Iris pigment epithelial cell (primary cell): ENCODE data around the gene RAB40C.

Experiments
- DNase-seq: peaks from one replicate; pipeline ENCODE4 v3.0.0-alpha.2; 2011; ENCODE audit warnings: low read depth

Gene RAB40C

DNA sequence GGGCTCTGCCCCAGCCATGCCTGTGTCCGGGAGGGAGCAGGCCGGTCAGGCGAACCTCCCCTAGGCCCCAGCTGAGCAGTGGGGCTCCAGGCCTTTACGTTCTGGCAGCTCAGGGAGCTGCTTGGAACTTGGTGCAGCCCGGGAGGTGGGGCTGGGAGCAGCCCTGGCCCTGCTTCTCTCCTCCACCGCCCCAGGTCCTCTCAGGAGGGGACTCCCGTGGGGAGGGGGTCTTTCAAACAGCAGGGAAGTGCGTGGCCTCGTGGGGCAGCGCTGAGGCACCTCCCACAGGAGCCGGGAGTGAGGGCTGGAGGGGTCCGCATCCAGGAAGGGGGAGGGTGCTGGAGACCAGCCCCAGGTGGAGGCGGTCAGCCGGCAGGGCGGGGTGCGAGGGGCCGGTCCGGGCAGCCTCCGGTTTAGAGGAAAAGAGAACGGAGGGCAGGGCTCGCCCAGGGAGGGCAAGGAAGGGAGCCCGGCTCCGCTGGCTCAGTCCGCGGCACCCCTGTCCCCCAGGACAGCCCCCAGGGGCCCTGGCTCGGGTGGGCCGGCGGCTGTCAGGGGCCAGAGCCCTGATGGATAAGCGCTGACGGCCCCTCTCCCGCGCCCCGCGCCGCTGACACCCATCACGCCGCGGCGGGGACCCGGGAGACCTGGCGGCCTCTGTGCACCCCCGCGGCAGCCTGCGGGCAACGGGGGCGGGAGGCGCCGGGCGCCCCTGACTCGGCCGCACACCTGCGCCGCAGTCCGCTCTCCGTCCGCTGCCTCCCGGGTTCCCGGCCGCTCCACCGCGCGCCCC lies 30.3 kb upstream of the RAB40C start:
- no peak for DNase-seq

DNA sequence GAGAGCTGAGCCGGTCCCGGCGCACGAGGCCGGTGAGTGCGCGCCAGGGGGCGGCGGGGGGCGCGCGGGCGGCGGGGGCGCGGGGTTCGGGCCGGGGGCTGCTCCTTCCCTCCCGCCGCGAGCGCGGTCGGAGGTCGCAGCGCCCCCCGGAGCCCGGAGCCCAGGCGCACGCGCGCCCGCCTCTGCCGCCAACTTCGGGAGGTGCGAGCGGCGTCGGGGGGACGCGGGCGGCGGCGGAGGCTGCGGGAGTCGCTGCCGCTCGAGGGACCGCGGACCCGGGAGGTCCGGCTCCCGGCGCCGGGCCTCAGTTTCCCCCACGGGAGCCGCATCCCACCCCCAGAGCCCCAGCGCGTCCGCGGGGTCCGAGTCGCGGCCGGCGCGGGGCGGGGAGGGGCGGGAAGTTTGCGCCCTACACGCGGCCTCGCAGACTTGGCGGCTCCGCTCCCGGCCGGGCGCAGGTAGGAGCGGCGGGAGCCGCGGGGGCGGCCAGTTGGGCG lies 29.6 kb upstream of the RAB40C start, which contains the start of gene PRR35:
Gene PRR35, plus strand, starts transcription at position 191 of the 497 bp plus-strand sequence. CDS start 2,901 bp downstream, outside the sequence.
- DNase-seq, result no peak

DNA sequence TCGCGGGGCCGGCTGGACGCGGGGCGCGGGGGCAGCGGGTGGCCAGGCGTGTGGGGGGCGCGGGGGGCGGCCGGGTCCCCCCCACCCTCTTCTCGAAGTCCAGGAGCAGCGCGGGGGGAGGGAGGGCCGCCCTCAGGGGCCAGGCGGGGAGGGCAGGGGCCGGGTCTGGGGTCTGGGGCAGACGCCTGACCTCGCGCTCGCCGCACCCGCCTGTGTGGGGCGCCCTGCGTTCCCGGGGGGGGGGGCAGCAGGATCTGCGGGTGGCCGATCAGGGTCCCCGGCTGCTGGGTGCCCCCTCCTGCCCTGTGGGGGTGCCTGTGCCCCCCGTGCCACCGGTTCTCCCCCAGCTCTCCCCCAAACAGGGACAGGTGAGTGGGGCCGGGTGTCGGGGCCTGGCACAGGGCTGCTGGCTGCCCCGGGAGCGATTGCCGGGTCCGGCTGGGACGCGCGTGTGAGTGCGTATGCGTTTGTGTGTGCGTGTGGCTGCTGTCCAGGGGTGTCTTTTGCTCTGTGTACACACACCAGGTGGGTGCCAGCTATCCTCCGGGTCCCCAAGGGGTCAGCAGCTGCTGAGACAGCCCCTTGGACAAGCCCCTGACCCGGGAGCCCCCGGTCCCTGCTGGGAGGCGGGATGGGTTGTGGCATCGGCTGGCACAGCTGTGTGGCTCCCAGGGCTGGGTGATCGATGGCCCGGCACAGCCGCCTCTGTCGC lies 29.0 kb upstream of the RAB40C start:
- DNase-seq, result no peak

DNA sequence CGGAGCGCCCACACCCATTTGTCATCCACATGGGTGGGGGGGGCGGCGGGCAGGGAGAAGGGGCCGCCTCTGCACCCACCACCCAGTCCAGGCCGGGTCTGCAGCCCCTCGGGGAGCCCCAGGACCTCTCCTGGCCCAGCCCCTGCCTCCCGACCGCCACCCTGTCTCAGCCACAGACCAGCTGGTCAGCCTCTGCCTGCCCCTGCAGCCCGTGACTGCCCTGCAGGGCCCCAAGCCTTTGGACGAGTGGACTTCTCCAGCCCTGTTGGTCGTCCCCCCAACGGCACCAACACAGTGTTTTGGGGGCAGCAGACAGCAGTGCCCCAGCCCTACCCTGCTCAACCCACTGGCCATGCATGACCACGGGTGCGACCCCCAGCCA lies 28.5 kb upstream of the RAB40C start:
- no peak for DNase-seq

DNA sequence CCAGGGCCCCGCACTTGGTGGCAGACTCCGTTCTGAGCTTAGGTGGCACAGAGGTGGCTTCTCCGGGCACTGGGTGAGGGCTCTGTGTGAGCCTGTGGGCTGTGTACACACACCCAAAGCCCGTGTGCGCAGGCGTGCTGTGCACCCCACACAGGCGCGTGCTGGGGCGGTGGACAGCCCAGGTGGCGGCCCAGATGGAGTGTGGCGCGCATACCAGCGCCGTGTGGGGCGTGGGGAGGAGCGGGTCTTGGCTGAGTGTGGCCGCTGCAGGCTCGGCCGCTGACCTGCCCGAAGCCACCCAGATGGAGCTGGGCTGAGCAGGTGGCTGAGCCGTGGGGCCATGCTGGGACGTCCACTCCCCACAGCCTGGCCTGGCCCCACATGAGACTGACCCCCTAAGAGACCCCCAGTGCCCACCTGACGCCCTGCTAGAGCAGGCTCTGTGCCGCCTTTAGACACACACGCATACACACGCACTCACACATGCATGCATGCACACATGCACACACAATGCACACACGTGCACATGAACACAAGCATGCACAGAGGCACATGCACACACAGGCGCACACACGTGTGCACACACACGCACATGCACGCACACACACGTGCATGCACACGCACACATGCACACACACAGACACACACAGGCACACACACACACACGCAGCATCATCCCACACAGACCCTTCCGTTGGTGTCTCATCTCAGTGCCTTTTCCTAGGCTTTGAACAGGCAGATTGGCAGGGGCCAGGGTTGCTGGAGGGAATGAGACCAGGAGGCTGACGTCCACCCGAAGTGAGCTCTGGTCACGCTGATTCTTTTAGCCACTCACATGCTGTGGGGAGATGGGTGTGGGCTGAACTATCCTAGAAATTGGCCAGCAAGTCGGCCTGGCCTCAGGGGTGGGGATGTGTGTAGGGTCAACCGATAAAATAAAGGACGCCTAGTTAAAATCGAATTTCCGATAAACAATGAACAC lies 27.6 kb upstream of the RAB40C start:
- DNase-seq, result no peak

DNA sequence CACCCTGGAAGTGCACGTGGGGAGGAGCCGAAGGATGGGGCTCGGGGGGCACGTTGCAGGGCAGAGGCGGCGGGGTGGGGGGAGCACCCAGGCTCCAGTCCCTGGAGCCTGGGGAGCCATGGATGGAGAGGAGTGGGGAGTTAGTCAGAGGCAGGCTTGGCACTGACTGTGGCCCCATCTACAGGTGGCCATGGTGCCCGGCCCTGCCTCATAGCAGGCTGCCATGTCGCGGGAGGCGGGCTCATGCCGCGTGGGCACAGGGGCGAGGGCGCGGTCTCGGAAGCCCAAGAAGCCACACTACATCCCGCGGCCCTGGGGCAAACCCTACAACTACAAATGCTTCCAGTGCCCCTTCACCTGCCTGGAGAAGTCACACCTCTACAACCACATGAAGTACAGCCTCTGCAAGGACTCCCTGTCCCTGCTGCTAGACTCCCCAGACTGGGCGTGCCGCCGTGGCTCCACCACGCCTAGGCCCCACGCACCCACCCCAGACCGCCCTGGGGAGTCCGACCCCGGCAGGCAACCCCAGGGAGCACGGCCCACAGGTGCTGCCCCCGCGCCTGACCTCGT lies 26.7 kb upstream of the RAB40C start:
- no peak for DNase-seq

DNA sequence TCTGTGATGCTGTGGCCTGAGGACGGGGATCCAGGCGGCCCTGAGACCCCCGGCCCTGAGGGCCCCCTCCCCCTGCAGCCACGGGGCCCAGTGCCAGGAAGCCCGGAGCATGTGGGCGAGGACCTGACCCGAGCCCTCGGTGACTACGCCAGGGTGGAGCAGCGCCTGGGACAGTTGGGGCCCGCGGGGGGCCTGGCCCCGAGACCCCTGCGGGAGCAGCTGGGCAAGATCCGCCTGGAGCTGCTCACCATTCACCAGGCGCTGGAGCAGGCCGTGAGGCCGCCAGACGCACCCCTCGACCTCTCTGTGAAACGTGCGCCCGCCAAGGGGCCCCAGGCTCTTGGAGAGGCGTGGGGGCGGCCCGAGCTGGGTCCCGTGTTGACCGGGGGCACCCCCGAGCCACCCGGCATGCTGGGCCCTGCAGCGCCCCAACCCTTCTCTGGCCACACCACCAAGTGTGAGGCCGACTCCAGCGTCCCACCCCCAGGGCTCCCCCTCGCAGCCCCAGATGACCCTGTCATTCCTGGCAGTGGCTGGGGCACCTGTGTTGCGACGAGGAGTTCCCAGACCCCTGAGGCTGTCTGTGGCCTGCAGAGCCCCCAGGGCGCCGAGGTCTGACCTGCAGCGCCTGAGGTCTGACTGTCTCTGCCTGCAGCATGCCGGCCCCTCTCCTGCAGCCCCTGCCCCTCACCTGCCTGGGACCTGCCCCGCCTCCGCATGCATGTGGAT lies 25.0 kb upstream of the RAB40C start:
- no peak for DNase-seq

DNA sequence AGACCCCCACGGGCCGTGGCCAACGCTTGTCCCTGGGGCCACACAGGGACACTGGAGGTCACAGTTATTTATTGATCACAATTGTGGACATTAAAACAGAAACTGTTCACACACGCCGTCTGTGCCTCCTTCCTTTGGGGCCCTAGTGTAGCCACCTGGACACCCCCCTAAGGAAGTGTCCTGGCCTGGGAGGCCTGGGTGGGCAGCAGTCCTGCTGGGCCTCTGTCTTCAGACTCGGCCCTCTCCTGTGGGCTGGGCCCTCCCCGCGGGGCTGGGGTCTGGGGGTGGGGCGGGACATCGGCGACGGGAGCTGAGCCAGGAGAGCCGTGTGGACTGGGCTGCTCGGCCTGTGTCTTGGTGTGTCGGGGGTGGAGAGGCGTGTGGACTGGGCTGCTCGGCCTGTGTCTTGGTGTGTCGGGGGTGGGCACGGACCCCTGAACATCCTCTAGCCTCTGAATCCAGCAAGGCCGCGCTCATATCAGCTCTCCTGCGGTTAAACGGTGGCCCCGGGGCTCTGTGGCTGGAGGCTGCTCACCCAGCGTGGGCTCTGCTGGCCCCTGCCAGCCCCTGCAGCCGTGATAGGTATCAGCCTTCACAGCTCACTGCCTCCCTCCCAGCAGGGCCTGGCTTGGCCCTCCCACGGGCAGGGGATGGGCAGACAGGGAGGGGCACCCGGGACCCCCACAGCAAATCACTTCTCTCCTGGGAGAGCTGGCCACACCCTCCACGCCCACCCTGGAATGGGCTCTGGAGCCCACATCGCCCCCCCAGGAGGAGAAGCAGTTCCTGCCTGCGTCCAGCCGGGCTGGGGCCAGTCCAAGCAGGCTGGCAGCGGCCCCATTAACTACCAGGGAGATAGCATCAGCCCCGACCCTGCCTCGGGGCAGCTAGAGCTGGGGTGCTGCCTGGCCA lies 24.2 kb upstream of the RAB40C start:
- no peak for DNase-seq

DNA sequence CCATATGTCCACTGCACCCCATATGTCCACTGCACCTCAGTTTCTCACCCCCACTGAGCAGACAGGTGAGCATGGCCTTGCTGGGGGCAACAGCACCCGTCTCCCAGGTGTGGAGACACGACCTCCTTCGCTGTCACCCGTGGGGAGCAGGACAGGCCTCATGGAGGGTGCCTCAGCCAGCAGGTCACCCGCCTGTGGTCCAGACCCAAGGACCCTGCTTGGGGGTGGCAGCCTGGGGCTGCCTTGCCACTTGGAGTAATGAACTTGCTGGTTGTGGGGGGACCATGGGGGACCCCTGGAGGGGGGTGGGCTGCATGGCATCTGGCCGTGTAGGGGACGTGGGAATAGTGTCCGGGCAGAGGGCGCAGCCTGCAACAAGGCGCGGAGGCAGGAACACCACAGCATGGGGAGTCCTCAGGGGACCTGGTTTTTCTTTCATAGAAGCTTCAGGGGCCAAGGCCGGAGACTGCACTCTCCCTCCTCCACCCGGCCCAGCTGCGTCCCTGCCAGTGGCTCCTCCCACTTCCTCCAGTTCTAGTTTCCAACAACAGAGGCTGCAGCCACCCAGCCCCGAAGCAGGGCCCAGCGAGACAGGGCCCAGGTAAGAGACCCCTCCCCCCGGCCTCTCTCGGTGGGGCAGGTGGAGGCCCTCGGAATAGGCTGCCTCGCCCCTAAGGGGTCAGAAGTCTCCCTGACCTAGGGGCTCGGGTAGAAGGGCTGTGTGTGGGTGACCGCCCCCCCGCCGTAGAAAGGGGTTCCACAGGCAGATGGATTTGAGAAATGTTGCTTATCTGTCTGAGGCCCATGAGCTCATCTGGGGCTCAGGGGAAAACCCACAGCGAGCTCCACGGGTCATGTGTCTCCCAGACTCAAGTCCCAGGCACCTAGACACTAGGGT lies 23.1 kb upstream of the RAB40C start, which contains the start of gene NHLRC4:
Gene NHLRC4, plus strand, starts transcription at position 531 of the 898 bp plus-strand sequence. CDS start 1,043 bp downstream, outside the sequence.
- peak; percentile 65 for DNase-seq

DNA sequence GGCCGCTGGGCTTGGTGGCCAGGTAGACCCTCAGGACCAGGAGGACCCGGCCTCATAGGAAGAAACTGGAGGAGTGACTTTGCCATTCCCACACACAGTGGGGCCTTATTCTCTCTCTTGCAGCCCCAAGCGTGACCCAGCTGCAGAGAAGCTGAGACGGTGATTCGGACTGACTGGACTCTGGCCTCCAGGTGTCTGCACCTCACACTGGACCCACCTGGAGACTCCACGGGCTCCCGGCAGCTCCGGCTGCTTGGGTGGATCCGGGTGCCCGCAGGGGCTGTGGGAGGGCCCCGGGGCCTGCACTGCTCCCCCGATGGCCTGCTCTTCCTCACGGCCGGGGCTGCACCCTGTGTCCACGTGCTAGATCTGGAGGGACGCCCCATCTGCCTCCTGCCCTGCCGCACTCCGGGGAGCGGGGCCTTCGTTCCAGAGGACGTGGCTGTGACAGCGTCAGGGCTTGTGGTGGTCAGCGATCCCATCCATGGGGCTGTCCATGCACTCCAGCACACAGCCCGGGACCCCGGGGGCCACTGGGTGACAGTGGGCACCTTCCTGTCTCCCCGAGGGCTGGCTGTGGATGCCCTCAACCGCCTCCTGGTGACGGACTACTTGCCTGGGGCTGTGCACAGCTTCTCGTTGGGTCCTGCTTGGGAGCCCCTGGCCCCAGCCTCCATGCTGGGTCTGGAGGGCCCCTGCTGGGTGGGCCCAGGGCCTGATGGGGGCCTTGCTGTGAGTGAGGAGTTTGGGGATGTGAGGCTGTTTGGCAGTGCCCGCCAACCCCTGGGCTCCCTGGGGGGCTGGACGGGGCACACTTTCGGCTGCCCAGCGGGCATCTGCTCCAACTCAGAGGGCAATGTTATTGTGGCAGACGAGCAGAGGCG lies 22.3 kb upstream of the RAB40C start:
- no peak for DNase-seq

DNA sequence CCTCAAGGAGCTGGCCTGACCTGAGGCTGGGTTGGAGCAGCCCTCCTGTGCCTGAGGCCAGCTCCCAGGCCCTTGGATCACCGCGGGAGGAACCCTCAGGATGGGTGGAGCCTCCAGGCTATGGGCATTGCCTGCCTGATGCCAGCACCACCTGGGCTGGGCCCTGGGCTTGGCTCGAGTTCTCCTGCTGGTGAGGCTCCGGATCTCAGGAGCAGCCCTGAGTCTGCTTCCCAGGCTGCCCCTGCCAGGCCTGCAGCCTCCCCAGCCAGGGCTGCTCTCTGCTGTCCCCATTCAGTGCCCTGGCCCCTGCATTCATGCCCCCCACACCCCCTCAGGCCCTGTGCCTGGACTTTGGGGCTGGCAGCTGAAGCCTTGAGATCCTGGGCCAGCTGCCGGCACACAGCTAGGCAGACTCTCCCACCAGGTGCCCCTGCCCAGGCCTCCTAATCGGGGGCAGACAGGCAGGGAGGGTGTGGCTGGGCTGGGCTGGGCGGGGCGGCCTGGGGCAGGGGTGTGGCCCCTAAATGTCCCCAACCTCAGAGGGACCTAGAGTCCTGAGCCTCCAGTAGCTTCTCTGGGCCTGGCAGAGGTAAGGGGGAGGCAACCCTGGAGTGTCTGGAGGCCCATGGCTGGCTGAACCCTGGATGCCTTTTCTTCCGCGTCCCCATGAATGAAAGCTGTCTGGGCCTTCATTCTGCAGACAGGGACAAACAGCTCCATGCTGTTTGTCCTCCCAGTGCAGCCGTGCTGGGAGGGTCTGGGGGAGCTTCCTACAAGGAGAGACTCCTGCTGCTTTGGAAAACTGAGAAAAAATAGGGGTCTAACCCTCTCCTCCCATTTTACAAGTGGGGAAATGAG lies 21.2 kb upstream of the RAB40C start:
- DNase-seq, result no peak

DNA sequence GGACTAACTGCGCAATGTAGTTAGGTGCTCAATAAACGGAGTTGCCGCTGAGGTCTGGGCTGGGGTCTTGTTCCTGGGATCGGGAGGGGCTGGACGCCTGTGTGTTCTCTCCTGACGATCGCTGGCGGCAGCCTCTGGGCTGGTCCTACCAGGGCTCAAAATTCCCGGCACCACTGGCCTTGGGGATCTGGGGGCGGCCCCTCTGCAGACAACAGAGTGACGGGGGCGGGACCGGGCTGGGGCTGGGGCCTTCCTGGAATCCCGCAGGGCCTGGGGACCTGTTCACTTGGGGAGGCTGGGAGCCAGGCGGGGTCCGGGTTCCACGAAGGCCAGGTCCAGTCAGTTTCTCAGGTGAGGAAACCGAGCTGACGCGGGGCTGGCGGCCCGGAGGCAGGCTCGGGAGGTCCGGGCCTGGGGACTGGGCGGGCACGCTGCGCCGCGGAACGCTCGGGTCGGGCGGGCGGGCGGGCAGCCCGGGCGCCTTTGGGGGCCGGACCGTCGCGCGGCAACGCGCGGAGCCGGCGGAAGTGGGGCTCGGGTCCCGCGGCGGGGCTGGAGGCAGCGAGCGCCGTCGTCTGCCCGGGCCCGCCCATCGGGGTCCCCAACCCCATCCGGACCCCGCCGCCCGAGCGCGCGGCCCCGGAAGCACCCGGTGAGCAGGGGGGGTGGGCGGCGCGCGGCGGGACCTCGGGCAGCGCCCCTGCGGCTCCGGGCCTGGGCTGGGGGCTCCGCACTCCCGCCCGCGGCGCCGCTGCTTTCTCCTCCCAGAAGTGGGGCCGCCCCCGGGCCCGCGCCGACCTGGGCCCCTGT lies 20.2 kb upstream of the RAB40C start, which contains the start of gene PIGQ:
Gene PIGQ, plus strand, starts transcription at position 524 of the 810 bp plus-strand sequence. CDS start 4,107 bp downstream, outside the sequence.
- peak; percentile 49 for DNase-seq

DNA sequence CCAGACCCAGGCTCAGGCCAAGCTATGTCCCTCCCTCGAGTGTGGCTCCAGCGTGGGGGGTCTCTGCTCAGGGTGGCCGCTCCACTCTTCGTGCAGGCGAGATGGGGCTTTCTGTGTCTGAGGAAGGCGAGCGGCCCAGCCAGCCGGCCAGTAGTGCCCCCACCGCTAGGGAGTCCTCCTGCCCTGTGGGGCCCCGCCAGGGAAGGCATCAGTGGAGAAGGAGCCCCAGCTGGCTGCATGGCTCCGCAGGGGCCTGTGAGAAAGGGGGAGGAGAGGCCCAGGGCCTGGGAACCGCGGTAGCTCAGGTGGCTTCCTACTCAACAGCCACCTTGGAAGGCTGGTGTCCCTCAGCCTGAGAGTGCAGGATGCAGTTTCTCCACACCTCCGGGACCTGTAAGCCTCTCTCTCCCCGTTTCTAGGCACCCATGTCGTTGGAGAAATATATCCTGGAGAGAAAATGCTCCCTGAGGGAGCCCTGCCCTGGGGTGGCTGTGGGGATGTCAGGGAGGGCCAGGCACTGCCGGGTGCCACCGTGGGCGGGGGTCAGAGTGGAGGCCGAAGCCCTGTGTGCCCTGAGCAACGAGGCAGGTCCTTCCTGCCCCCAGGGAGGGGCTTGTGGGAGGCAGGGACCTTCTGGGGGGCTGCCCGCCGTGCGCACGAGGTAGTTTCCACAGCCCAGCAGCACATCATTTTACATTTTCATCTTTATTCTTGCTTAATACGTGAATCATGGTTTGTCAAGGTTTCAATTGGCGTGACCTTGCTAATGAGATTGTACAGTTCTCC lies 16.8 kb upstream of the RAB40C start:
- no peak for DNase-seq

DNA sequence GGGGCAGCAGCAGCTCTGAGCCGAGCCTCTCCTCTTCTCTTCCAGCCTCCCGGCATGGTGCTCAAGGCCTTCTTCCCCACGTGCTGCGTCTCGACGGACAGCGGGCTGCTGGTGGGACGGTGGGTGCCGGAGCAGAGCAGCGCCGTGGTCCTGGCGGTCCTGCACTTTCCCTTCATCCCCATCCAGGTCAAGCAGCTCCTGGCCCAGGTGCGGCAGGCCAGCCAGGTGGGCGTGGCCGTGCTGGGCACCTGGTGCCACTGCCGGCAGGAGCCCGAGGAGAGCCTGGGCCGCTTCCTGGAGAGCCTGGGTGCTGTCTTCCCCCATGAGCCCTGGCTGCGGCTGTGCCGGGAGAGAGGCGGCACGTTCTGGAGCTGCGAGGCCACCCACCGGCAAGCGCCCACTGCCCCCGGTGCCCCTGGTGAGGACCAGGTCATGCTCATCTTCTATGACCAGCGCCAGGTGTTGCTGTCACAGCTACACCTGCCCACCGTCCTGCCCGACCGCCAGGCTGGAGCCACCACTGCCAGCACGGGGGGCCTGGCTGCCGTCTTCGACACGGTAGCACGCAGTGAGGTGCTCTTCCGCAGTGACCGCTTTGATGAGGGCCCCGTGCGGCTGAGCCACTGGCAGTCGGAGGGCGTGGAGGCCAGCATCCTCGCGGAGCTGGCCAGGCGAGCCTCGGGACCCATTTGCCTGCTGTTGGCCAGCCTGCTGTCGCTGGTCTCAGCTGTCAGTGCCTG lies 15.7 kb upstream of the RAB40C start:
- no peak for DNase-seq
